ENCODE data around the gene PRDM10.

DNA sequence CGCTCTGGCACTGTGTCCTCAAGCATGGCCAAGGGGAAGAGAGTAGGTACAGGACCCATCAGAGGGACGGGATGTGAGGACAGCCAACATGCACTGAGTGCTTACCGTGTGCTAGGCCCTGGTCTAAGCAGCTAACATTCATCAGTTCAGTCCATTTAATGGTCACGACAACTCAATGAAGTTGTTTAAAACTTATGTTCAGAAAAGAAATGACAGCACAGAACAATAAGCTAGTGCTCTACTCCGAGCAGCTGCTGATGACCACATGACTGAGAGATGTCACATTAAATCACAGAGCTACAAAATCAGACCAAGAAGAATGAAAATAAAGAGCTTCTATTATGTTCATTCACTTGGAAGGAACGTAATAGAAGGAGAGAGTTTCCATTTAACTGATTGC, 26.3 kb downstream of the PRDM10 start:
- TF ChIP-seq, protein P1, sequence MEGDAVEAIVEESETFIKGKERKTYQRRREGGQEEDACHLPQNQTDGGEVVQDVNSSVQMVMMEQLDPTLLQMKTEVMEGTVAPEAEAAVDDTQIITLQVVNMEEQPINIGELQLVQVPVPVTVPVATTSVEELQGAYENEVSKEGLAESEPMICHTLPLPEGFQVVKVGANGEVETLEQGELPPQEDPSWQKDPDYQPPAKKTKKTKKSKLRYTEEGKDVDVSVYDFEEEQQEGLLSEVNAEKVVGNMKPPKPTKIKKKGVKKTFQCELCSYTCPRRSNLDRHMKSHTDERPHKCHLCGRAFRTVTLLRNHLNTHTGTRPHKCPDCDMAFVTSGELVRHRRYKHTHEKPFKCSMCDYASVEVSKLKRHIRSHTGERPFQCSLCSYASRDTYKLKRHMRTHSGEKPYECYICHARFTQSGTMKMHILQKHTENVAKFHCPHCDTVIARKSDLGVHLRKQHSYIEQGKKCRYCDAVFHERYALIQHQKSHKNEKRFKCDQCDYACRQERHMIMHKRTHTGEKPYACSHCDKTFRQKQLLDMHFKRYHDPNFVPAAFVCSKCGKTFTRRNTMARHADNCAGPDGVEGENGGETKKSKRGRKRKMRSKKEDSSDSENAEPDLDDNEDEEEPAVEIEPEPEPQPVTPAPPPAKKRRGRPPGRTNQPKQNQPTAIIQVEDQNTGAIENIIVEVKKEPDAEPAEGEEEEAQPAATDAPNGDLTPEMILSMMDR (IDR thresholded peaks at IDR 0.05), result no peak
- no peak for TF ChIP-seq POLR2A (IDR thresholded peaks at IDR 0.05)
